HL-60 (cell line): Measurements from ENCODE around the gene HEY2.

Experiments
- DNase-seq, 2 experiments: peaks; one replicate each; pipeline ENCODE4 v3.0.0-alpha.2; 2010 to 2020; ENCODE audit warnings: low read depth in 1 of 2, low spot score in 1 of 2
- H3K27ac ChIP-seq: fragments of 250-450 bp; sonication (Bioruptor Pico); replicated peaks from 2 replicates; pipeline ENCODE4 v1.5.1; 2020; ENCODE audit warnings: mild to moderate bottlenecking, moderate library complexity
- H3K27me3 ChIP-seq: fragments of 250-450 bp; sonication (Bioruptor Pico); 2 replicates; pipeline ENCODE4 v1.5.1; 2021; ENCODE audit warnings: mild to moderate bottlenecking, moderate library complexity; ENCODE audit not compliant: insufficient read depth, poor library complexity, severe bottlenecking
- H3K4me3 ChIP-seq: replicated peaks from 2 replicates; pipeline ENCODE4 v1.5.1; 2011; ENCODE audit warnings: mild to moderate bottlenecking, control low read depth, low read length; ENCODE audit not compliant: insufficient read depth
- GABPA ChIP-seq: IDR thresholded peaks from 2 replicates; pipeline ENCODE4 v1.6.1; 2012; ENCODE audit warnings: low read depth
- POLR2AphosphoS5 ChIP-seq: IDR thresholded peaks from 2 replicates; pipeline ENCODE4 v1.6.1; 2012; ENCODE audit warnings: low read depth
- SPI1 ChIP-seq: IDR thresholded peaks from 2 replicates; pipeline ENCODE4 v1.6.1; 2012; ENCODE audit warnings: low read depth, mild to moderate bottlenecking, borderline replicate concordance
- TF ChIP-seq, protein P1 (sequence below): IDR thresholded peaks from 2 replicates; pipeline ENCODE4 v1.6.1; 2012; ENCODE audit warnings: low read depth; ENCODE audit not compliant: insufficient replicate concordance
- TF ChIP-seq, protein P2 (sequence below): IDR thresholded peaks from one replicate; pipeline ENCODE4 v1.5.1; 2011; ENCODE audit warnings: low read length, control low read depth, inconsistent platforms; ENCODE audit not compliant: insufficient read depth

The HEY2 gene

GRCh38 chr6:125741336-125741735 is 8.1 kb upstream of the HEY2 start:
- no peak for TF ChIP-seq GABPA
- TF ChIP-seq, protein P1, sequence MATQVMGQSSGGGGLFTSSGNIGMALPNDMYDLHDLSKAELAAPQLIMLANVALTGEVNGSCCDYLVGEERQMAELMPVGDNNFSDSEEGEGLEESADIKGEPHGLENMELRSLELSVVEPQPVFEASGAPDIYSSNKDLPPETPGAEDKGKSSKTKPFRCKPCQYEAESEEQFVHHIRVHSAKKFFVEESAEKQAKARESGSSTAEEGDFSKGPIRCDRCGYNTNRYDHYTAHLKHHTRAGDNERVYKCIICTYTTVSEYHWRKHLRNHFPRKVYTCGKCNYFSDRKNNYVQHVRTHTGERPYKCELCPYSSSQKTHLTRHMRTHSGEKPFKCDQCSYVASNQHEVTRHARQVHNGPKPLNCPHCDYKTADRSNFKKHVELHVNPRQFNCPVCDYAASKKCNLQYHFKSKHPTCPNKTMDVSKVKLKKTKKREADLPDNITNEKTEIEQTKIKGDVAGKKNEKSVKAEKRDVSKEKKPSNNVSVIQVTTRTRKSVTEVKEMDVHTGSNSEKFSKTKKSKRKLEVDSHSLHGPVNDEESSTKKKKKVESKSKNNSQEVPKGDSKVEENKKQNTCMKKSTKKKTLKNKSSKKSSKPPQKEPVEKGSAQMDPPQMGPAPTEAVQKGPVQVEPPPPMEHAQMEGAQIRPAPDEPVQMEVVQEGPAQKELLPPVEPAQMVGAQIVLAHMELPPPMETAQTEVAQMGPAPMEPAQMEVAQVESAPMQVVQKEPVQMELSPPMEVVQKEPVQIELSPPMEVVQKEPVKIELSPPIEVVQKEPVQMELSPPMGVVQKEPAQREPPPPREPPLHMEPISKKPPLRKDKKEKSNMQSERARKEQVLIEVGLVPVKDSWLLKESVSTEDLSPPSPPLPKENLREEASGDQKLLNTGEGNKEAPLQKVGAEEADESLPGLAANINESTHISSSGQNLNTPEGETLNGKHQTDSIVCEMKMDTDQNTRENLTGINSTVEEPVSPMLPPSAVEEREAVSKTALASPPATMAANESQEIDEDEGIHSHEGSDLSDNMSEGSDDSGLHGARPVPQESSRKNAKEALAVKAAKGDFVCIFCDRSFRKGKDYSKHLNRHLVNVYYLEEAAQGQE = no peak
- no peak for TF ChIP-seq POLR2AphosphoS5
- TF ChIP-seq, protein P2, sequence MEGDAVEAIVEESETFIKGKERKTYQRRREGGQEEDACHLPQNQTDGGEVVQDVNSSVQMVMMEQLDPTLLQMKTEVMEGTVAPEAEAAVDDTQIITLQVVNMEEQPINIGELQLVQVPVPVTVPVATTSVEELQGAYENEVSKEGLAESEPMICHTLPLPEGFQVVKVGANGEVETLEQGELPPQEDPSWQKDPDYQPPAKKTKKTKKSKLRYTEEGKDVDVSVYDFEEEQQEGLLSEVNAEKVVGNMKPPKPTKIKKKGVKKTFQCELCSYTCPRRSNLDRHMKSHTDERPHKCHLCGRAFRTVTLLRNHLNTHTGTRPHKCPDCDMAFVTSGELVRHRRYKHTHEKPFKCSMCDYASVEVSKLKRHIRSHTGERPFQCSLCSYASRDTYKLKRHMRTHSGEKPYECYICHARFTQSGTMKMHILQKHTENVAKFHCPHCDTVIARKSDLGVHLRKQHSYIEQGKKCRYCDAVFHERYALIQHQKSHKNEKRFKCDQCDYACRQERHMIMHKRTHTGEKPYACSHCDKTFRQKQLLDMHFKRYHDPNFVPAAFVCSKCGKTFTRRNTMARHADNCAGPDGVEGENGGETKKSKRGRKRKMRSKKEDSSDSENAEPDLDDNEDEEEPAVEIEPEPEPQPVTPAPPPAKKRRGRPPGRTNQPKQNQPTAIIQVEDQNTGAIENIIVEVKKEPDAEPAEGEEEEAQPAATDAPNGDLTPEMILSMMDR = no peak
- no peak for TF ChIP-seq SPI1
- Histone ChIP-seq H3K27ac (no peak overlapping the region), H3K27me3 (peaks cover 27% of the 10 kb centered on the region), H3K4me3 (no peak overlapping the region)
- DNase-seq = no peak

DNA sequence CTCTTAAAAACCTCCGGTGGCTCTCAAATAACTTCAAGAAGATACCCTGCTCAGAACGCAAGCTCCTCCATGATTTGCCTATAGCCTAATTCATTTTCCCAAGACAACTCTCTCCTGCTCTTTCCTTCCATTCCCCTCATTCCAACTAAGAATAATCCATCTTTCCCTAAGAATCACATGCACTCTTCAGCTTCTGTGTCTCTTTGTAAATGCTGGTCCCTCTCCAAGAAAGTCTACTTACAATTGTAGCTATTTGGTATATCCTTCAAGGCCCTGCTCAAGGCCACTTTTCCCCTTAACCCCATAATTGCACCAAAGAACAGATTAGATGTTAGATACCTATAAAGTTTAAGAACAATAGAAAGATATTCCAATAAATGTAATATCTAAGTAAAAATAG is 7.4 kb upstream of the HEY2 start:
- TF ChIP-seq, protein P1 = no peak
- TF ChIP-seq SPI1 = no peak
- TF ChIP-seq POLR2AphosphoS5 = no peak
- TF ChIP-seq, protein P2 = no peak
- TF ChIP-seq GABPA = no peak
- H3K27ac ChIP-seq = no peak overlapping the region
- no peak for DNase-seq
- peaks cover 34% of the 10 kb centered on the region for H3K27me3 ChIP-seq
- no peak overlapping the region for H3K4me3 ChIP-seq

GRCh38 chr6:125742464-125743120 is 6.8 kb upstream of the HEY2 start:
- TF ChIP-seq POLR2AphosphoS5 = no peak
- no peak for TF ChIP-seq GABPA
- TF ChIP-seq, protein P2 = no peak
- no peak for TF ChIP-seq SPI1
- TF ChIP-seq, protein P1 = no peak
- no peak overlapping the region for H3K27ac ChIP-seq
- H3K27me3 ChIP-seq = peaks cover 39% of the 10 kb centered on the region
- H3K4me3 ChIP-seq = no peak overlapping the region
- no peak for DNase-seq
